LHCN-M2 (cell line): Measurements from ENCODE around the gene PAK5. TPM values are rescaled to one million over a fixed set of nuclear protein-coding genes. Genes with fewer than 3 reads are reported as not detected.

Experiments
- DNase-seq: peaks from one replicate; pipeline ENCODE4 v3.0.0-alpha.2; 2012; ENCODE audit warnings: low read depth
- total RNA-seq: library from RNA; depleted of rRNA; stranded (reverse); fragments of >200 nt; gene quantifications from 2 replicates; pipeline ENCODE4 v1.2.3, GENCODE V29; 2014

Gene PAK5
- total RNA-seq, 1 experiment from 2014 or later, result not detected

DNA sequence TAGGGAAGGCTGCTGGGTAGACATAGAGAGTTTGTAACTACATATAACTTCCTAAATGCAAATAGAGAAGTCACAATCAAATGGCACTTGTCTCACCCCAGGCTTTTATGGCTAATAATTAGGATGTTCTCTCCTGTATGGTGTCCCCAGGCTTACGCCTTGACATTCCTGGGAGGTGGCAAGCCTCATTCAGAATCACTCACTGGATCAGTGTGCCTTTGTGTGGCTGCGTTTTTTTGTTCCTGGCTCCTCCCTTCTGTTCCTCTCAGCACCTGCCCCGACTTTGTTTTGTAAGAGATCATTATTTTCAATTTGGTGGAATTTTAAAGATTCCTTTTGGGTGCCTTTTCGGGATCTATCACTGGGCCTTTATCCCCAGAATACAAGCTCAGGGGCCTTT is 318.8 kb downstream of the PAK5 start:
- no peak for DNase-seq

- DNase-seq, result no peak
Observed at GRCh38 chr20:9518576-9519175, 320.2 kb downstream of the PAK5 start.

DNA sequence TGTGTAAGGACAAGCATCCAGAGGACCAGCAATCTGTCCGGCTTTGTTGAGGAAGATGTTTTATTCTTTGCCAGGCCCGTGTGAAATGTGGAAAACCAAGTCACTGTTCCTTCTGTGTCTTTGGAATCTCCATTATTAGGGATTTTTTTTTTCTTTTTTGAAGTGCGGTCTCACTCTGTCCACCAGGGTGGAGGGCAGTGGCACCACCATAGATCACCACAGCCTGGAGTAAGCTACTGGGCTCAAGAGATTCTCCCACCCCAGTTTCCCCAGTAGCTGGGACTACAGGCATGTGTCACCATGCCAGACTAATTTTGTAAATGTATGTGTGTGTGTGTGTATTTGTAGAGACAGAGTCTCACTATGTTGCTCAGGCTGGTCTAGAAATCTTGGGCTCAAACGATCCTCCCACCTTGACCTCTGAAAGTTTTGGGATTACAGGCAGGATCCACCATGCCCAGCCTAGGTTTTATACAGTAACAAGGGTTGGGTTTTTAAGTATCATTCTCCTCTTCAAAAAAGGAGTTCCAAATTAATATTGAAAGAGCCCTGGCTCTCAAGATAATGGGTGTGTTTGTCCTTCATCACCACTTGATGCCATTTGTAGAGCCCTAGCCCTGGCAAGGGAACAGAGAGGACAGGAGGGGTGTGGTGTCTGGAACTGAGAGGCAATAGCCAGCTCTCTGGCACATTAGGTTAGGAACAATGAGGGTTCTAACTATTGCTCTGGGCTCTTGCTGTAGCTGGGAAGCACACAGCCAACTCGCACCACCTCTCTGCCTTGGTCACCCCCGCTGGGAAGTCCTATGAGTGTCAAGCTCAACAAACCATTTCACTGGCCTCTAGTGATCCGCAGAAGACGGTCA is 321.3 kb downstream of the PAK5 start:
- DNase-seq, result no peak

DNA sequence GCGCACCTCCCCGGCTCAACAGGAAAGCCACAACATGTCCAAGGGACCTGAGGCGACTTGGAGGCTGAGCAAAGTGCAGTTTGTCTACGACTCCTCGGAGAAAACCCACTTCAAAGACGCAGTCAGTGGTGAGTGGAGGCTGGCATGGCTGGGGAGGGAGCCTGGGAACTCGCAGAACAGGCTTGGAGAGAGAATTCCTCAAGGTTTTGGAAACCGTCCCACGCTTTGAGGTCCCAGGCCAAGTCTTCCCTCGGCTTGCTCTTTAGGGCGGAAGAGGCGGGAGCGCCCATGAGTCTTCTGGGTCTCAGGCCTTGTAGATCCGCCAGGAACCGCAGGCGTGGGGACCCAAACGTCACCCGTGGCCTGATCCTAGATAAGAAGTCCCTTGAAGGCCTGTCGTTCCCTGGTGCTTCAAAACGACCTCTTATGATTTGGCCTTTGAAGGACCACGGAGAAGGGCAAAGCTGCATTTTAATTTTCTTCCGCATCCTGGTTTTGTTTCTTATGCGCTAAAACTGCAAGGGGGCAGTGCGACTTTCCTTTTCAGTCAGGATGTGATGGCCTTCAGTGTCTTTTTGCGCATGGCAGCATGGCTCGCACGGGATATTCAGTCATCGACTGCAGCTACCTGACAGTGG is 322.5 kb downstream of the PAK5 start:
- no peak for DNase-seq

GRCh38 chr20:9515741-9516233 is 323.1 kb downstream of the PAK5 start:
- no peak for DNase-seq

DNA sequence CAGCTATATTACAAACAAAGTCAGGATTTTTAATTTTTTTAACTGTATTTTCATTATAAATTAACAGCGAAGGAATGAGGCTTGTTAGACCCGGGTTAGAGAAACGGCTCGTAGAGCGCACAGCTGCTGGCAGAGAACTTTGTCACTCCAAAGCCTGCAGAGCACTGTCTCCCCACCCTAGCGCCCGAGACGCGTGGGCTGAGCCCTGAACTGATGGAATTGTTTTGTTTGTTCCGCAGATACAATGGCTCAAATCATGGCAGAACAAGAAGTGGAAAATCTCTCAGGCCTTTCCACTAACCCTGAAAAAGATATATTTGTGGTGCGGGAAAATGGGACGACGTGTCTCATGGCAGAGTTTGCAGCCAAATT is 323.7 kb downstream of the PAK5 start:
- DNase-seq, result no peak

- peak; percentile 51 for DNase-seq
Observed at GRCh38 chr20:9514461-9515213, 324.2 kb downstream of the PAK5 start, which contains the start of gene LAMP5. Gene LAMP5, plus strand, starts transcription at chr20:9514590. Its CDS starts 263 bp downstream, at chr20:9514853.

- DNase-seq, result no peak
Observed at GRCh38 chr20:9514072-9514460, 324.8 kb downstream of the PAK5 start.

- no peak for DNase-seq
Observed at GRCh38 chr20:9510911-9511310, 328.0 kb downstream of the PAK5 start.

DNA sequence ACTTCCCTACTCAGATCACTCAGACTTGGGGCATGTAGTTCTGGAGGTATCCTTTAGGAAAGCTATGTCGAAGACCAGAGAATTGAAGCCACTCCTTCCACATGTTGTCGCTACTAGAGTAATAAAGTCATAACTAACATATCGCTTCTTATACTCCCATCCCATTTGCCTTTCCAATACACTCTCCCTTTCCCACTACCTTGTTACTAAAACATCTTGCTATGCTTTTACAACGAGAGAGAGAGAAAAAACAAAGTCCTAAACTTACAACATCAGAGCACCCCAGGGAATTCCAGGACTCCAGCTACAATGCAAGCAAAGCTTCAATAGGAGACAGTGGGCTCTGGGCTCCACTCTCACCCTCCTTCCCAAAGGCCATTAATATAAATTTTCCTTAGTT is 329.6 kb downstream of the PAK5 start:
- DNase-seq, result no peak

DNA sequence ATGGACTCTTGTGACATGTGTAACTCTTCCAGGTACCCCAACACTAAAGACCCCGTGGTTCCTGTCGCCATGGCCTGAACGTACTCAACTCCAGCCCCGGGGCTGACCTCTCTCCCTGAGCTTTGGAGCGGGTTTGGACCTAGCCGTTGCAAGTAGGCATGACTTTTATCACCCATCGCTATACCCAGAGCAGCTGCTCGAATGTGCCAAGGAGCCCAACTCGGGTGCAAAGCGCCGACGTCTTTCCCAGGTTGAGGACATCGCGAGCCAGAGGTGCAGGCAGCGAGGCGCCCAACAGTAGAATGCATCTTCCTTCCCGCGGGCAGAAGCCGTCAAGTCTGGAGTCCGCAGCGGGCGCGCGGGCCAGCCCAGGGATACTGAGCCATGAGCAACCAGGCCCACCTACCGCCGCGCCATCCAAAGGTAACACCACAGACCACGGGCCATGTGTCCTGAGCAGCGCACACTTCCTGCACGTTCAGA is 330.1 kb downstream of the PAK5 start:
- no peak for DNase-seq

- no peak for DNase-seq
Observed at GRCh38 chr20:9508240-9508661, 330.6 kb downstream of the PAK5 start.

DNA sequence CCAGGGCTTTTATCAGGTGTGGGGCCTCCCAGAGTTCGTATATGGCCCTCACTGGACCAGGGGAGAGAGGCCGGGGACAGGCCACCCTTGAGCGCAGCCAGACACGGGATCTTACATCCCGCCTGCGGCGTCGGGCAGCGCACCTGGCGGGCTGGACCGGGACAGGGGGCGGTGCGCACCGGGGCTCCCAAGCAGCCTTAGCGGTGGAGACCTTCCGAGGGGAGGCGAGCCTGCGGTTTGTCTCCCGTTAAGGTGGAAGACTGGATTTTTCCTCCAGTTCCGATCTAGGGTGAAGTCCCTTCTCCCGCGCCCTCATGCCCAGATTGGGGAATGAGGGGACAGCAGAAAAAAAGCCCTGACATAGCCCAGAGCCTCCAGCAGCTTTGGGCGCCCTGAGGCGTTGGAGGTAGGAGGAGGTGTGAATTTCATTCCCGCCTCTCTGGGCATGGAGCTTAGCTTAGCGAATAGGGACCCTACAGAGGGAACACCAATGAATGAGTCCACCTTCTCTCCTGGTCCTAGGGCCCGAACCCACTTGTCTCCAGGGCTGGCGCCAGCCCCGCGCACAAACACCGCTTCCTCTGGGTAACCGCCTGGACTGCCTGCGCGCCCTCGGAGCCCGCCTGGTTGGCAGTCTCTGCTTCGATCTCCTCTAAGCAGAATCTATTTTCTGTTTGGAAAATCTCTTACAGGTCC is 331.2 kb downstream of the PAK5 start:
- no peak for DNase-seq

- no peak for DNase-seq
Observed at GRCh38 chr20:9506964-9507369, 331.9 kb downstream of the PAK5 start.

DNA sequence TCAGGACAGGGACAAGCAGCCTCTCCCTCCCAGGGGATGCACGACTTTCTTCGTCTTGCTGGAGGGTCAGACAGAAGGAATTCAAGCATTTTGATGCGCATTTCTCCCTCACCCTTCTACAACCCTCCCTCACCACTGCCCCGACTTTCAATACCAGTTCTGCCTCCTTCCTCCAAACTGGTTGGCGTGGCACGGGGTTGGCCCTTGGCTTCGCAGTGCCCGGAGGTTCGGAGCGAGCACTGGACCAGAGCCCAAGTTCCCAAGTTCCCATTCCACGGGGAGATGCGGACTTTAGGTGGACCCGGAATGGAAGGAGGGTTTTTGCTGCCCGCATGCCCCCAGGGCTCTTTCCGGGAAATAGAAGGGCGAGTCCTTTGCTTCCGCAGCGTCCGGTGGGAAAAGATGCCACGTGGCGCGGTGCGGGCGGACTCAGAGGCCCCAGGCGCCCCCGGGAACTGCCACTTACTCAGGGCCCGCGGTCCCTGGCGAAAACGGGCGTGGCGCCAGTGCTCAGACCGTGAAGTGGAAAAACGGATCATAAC is 332.5 kb downstream of the PAK5 start:
- DNase-seq, result no peak

DNA sequence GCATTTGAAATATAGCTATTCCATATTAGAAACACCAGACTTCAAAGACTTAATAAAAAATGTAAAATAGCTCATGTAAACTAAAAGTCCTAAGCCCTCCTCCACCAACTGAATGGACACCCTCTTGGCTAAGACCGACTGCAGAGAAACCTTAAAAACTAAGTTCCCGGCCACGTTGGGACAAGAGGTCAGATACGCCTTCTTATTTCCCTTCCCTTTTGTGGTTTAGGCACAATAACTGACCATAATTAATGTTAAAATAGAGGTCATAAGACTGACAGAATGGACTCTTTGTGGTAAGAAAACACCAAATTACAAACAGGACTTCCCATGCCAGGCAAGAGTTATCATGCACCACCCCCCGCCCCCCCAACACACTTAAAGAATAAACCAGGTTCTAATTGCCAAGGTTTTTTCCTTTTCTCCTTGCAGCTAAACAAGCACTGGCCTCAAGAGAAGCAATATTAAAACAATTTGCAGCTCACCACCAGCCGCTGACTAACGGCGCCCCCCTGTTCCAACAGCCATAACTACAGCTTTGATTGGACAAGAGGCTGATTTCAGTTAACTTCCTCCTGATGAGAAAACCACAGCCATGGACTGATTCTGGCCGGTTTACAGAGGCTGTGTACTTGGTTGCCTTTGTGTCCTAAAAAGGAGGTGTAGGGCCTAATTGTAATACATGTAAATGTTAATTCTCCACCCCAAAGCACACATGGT is 335.2 kb downstream of the PAK5 start:
- DNase-seq, result peak; percentile 78

DNA sequence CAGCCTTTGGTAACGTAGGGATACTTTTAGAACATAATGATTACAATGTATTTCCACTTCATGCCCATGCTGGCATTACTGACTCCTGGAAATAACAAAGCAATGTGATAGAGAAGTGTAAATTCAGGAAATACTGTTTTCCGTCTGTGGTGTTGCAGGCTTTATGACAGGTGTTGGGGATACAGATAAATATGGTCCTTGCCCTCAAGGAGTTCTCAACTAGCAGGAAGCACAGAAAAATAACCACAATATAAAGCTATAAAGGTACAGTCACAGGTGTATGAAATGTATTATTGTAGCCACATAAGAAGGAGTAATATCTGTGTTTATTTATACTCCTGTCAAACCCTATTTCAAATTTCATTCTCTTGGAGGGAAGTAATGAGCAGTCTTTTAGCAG is 337.4 kb downstream of the PAK5 start:
- DNase-seq, result no peak

- peak; percentile 43 for DNase-seq
Observed at GRCh38 chr20:9500121-9500520, 338.8 kb downstream of the PAK5 start.

DNA sequence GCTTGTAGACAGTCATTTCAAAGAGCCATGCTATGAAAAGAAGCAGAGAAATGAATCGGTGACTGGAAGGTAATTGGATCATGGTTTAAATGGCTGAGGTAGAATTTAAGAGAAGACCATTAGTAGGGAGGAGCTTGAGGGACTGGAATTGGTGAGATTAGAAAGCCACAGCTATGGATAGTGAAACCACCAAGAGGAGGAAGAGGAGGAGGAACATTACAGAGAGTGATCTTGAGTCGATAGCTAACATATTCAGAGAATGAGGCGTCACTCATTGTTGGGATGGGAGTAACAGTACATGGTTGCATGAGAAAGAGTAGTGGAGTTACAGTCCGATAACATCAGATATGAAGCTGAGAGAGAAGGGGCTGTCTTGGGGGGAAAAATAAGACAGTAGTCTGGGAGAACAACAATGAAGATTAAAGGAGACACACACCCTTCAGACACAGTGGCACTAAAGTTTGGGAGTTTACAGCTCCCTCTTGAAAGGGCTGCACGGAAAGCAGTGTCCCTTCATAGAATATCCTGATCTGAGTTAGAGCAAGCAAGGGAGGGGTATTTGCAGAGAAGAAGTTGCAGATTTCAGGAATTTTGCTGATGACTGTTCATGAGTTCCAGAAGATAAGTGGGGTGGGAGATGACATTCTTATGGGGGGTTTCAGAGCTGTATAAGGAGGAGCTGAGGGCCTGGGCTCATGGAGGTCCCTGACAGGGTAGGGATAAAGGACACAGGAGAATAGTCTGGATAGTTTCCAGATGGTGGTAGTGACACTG is 339.6 kb downstream of the PAK5 start:
- no peak for DNase-seq
